GM21529 (cell line): ENCODE results near the gene R3HDM2.

ENCODE experiments used
- ATAC-seq: cut with Tn5 transposase; IDR thresholded peaks from one replicate; pipeline ENCODE4 v1.9.1; 2021; ENCODE audit not compliant: unreplicated experiment

R3HDM2 gene

DNA sequence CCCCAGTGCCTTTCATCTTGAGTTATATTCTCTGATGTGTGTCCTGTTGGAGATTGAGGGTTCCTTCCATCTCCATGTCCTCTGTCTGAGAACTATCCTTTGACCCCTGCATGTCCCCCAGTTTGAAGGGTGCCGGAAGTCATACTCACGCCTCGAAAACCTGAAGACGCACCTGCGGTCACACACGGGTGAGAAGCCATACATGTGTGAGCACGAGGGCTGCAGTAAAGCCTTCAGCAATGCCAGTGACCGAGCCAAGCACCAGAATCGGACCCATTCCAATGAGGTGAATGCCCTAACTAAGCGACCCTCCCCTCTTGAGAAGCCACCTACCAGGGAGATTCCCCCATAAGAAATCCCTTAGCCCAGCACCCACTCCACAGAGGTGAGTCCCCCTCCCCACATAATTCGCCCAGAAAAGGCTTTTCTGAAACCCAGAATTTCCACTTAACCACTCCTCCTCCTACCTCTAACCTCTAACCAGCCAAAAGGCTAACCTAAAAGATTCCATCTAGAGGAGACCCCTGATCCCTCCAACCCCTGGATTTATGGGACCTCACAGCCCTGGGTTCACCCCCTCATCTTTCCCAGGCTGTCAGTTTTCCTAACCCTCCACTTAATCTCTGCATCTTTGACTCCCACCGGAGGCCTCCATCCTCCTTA, 36.5 kb upstream of the R3HDM2 start:
- no peak for ATAC-seq

DNA sequence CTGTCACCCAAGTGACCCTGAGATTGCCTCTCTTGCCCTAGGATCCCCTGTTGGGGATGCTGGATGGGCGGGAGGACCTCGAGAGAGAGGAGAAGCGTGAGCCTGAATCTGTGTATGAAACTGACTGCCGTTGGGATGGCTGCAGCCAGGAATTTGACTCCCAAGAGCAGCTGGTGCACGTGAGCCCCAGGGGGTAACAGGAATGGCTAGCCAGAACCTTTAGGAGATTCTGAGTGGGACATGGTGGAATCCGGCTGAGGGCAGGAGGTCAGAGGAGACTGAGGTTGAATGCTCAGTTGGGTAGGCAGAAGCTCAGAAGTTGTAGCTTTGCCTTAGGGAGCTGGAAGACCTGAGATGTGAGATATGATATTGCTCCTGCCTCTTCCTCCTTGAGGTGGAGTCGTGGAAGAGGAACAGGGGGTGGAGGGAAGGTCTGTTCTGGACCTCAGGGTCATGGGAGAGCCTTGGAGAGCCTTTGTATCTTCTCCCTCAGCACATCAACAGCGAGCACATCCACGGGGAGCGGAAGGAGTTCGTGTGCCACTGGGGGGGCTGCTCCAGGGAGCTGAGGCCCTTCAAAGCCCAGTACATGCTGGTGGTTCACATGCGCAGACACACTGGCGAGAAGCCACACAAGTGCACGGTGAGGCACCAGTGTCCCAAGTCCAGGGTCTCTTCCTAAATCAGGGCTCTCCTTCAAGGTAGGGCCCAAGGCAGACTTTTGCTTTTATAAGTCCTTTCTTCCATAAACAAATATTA, 35.1 kb upstream of the R3HDM2 start:
- no peak for ATAC-seq

DNA sequence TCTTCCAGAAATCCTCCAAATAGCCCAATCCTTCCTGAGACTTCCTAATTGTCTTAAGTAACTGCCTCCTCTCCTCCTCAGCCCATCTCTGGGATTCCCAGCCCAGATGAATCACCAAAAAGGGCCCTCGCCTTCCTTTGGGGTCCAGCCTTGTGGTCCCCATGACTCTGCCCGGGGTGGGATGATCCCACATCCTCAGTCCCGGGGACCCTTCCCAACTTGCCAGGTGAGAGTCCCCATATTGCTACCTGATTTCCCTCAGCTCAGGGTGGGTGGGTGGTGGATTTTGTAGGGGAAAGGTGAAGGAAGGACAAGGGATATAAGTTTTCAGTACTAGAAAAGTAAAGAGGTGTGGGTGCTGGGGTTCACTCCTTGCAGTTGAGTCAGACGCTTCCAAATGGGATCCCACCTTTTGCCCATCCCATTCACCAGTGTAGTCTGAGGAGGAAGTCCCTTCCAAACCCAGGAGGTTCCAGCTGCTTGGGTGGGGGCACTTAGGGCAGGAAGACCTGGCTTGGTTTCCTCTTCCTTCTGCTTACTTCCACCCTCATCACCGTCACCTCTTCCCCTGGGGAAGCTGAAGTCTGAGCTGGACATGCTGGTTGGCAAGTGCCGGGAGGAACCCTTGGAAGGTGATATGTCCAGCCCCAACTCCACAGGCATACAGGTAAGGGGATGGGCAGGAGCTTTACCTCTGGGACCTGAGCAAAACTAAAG, 34.3 kb upstream of the R3HDM2 start:
- ATAC-seq, result no peak

DNA sequence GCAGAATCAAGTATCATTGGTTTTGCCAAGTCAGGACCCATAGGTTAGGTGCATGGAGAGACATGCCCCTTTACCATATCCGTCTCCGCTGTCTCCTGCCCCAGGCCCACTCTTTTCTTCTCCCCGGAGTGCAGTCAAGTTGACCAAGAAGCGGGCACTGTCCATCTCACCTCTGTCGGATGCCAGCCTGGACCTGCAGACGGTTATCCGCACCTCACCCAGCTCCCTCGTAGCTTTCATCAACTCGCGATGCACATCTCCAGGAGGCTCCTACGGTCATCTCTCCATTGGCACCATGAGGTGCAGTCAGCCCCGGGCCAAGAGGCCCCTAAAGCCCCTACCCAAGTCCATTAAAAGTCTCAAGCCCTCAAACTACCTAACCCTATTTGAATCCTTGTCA, 33.7 kb upstream of the R3HDM2 start:
- ATAC-seq, result no peak

DNA sequence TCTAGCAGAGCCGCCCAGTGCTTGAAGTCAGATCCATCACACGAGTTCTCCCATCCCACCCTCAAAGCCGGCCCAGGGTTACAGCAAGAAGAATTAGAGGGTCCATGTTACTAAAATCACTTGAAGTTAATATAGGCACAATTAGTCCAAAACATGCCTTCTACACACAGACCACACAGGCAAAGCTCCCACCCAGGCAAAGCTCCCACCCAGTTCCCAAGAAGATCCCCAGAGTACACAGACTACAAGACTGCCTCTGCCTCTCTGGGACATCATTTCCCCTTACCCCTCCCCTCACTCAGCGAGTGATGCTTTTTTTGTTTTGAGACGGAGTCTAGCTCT, 32.0 kb upstream of the R3HDM2 start:
- no peak for ATAC-seq

DNA sequence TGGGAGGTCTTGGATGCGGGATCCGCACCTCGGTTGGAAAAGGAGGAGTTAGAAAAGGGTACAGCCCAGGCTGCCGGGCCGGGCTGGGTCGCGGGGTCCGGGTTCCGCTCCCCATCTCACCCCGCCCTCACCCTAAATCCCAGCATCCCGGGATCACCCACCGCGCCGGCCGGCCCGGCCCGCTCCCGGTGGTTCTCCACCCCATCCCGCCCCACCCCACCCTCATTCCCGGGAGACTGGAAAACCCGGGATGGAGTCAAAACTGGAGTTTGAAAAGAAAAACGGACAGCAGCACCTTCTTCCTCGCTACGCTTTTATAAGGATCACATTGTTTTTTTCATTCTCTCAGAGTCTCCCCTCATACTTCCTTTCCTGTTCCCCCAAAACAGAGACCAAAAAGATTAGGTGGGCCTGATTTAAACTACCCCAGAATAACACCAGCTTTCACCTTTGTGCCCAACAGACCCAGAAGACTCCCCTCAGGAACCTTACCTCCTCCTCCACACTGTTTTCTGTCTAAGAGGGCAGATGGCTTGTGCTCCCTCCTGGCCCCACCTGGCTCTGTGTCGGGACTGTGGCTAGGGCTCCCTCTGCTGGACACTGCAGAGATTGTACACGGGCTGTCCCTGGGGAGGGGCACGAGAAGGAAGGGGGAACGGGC, 31.5 kb upstream of the R3HDM2 start:
- ATAC-seq, result peak; percentile 58

DNA sequence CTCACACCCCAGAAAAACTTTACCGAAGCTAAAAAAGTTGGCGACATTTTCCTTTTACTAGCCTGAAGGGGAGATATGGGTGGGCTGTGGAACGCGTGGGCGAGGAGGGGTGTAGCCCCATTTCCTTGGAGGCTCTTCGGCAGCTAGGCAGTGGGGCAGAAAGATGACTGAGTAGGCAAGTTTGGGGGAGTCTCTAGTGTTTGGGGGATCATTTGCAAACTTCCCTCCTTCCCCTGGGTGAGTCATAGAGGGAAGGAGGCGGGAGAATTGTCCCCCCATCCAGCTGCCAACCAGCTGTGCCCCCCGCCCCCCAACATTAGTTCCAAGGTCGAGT, 31.0 kb upstream of the R3HDM2 start:
- no peak for ATAC-seq

DNA sequence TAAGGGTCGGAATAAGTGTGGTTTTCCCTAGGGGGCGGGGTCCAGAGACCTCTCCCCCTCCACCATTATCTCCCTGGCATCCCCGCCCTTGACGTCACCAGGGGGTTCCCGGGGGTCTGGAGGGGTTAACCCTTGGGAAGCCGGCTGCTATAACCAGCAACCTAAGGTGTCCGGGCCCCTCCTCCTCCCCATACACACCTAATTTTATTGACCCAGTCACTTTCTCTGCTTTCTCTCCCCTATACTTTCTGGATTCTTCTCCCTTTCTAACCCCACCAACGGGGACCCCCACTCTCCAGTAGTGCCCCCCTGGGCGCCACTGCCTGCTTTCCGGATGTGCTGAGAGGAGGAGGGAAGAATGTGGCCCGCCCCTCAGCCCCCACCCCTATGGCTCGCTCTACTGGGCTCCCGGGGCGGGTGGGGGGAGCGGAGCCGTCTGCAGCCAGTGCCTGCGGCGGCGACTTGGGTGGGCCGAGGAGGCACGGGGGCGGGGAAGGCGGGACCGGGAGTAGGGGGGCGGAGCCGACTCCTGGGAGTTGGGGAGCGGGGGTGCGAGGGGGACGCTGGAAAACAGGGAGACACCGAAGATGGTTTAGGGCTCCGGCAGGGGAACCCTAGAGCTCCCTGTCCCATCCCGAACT, 30.6 kb upstream of the R3HDM2 start:
- ATAC-seq, result no peak

DNA sequence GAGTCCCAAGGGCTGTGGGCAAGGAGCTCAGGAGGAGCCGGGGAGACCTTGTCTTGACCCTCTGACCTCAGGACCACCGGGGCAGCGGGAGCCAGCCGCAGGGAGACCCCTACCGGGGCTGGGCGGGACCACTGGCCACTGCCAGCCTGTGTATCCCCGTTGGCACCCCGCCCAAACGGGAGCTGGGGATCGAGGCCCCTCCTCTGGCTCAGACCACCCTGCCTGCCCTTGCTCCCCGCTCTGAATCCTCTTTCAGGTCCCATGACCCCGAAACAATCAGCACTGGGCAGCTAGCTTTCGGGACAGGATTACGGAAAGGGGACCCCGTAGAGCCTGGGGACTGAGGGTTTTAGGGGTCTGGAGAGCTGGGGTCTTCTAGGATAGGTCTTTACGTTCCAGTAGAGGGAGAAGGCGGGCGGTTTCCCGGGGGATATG, 30.0 kb upstream of the R3HDM2 start:
- no peak for ATAC-seq

DNA sequence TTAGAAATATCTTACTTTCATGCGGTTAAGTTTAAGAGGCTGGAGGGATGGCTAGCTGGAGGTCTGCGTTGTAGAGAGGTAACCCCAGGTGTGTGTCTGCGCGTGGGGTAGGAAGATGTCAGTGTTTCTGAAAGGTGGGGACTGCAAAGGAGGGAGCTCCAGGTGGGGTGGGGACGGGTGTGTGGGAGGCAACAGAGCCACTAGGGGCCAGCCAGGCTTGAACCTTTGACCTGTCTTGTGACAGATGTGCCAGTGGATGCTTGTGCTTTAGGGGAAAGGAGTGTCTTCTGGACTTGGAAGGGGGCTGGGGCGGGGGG, 29.6 kb upstream of the R3HDM2 start:
- no peak for ATAC-seq

DNA sequence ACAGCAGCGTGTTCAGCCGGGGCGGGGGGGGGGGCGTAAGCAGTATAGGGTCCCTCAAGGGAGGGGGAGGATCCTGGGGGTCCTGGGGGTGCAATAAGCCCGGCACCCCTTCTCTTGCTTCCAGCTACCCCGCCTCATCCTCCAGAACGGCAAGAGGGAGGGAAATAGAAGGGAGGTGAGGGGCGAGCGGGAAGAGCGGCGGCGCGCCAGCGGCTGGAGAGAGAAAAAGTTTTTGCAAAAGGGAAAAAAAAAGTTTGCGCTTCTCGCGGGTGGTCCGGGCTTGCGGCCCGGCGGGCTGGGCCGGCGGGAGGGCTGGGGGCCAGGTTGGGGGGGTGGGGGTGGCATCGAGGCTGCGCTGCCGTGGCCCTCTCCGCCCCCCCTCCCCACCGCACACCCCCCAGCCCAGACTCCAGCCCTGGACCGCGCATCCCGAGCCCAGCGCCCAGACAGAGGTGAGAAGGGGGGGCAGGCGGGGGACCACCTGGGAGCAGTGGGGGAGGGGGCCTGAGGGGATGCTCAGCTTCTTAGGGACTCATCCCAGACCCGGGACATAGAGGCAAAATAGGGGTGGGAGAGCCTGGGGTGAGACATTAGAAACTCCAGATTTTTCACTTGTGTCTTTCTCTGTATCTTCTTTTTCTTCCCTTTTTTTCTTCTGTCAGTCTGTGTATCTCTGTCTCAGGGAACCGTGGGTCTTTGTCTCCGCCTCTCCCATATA, 29.1 kb upstream of the R3HDM2 start, which contains the start of gene GLI1:
TSS of gene GLI1 (plus strand) at position 36 of the 718 bp plus-strand sequence. CDS start 3,907 bp downstream, outside the sequence.
- ATAC-seq, result no peak

DNA sequence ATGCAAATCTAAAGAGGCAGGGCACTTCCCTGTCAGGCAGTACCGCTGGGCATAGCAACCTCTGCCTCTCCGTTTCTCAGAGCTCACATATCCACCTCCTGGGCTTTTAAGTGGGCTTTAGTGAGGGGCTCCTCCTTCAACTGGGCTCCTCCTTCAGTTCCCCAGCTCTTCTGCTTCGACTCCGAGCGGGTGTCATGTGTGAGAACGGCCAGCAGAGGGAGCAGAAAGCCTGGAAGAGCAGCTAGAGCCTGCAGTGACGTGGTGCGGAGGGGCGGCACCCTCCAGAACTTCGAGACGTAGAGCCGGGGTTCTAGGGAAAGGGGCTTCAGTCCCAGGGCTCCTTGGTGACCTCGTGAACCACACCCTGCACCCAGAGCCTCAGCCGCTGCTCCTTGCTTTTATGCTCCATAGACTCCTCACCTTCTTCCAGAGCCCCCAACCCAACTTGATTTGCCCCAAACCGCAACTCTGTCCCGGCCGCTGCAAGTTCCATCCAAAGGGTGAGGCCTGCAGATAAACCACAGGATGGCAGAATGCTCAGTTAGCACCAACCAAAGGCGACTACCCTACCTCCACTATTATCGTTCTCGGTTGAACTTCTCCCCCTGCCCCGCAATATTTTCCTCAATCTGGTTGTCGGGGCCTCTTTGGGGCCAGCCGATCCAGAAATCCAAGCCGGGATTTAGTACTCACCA, 28.4 kb upstream of the R3HDM2 start:
- peak; percentile 59 for ATAC-seq

DNA sequence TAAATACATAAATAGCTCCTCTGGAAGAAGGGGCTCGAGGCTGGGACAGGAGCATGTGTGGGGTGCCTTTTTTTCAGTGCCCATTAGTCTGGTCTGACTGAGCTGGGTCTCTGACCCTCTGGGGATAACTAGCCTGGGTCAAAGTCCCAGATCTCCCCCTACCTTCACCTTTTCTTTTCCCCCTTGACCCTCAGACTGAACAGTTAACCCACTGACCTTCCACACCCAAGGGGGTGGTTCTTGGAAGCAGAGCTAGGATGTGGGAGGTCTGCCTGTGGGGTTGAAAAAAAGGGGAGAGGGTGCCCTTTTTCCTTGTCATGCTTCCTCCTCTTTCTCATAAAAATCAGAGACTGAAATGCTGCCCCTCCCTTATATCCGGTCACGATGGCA, 27.8 kb upstream of the R3HDM2 start:
- no peak for ATAC-seq

DNA sequence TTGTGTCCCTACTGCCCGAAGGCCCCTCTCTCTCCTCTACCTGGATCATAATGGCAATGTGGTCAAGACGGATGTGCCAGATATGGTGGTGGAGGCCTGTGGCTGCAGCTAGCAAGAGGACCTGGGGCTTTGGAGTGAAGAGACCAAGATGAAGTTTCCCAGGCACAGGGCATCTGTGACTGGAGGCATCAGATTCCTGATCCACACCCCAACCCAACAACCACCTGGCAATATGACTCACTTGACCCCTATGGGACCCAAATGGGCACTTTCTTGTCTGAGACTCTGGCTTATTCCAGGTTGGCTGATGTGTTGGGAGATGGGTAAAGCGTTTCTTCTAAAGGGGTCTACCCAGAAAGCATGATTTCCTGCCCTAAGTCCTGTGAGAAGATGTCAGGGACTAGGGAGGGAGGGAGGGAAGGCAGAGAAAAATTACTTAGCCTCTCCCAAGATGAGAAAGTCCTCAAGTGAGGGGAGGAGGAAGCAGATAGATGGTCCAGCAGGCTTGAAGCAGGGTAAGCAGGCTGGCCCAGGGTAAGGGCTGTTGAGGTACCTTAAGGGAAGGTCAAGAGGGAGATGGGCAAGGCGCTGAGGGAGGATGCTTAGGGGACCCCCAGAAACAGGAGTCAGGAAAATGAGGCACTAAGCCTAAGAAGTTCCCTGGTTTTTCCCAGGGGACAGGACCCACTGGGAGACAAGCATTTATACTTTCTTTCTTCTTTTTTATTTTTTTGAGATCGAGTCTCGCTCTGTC, 26.1 kb upstream of the R3HDM2 start:
- no peak for ATAC-seq

DNA sequence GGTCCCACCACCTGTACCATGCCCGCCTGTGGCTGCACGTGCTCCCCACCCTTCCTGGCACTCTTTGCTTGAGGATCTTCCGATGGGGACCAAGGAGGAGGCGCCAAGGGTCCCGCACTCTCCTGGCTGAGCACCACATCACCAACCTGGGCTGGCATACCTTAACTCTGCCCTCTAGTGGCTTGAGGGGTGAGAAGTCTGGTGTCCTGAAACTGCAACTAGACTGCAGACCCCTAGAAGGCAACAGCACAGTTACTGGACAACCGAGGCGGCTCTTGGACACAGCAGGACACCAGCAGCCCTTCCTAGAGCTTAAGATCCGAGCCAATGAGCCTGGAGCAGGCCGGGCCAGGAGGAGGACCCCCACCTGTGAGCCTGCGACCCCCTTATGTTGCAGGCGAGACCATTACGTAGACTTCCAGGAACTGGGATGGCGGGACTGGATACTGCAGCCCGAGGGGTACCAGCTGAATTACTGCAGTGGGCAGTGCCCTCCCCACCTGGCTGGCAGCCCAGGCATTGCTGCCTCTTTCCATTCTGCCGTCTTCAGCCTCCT, 25.4 kb upstream of the R3HDM2 start:
- peak; percentile 23 for ATAC-seq

DNA sequence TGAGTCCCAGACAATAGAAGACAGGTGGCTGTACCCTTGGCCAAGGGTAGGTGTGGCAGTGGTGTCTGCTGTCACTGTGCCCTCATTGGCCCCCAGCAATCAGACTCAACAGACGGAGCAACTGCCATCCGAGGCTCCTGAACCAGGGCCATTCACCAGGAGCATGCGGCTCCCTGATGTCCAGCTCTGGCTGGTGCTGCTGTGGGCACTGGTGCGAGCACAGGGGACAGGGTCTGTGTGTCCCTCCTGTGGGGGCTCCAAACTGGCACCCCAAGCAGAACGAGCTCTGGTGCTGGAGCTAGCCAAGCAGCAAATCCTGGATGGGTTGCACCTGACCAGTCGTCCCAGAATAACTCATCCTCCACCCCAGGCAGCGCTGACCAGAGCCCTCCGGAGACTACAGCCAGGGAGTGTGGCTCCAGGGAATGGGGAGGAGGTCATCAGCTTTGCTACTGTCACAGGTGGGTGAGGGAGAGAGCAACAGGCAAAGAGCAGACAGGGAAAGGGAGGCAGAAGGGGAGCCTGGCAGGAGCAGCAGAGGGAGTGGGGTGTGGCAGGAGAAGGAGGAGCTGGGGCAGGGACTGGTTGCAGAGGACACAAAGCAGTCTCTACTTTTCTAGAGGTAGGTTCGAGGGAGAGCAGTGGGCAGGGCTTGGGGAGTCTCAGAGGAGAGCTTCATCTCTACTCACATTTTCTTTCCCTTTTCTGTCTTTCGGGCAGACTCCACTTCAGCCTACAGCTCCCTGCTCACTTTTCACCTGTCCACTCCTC, 24.7 kb upstream of the R3HDM2 start:
- no peak for ATAC-seq

DNA sequence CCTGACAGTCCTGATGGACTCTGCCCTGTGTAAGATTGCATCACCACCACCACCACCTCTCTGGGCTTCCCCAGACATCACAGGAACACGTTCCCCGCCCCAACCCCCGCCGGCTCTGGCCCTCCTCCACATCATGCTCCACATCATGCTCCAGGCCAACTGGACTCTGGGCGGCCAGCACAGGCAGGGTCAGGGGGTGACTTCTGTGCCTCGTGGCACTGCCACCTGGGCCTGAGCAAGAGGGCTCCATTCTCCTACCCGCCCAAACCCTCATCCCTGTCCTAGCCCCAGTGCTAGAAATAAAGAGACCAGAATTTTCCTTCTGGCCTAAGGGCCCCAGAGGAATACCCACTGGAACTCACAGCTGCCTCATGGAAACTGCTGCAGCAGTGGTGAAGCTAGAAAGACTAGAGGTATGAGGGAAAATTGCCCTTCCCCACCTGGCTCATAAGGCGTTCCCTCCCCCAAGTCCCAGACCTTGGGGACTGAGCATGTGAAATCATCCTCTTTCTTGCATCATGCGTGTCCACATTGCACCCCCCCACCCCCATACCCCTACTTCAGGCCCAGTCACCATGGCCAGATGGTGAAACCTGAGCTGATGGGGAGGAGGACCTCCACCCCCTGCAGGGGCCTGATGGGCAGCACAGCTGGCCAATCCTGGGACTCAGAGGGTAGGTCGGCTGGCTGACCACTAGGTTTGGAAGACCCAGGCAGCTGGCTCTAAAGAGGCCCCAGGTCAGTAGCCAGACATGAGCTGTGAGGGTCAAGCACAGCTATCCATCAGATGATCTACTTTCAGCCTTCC, 23.9 kb upstream of the R3HDM2 start, which contains the start of gene INHBE:
TSS of gene INHBE (plus strand) at position 742 of the 808 bp plus-strand sequence. CDS start 230 bp downstream, outside the sequence.
- no peak for ATAC-seq
